GM23248 (cell line): ENCODE results near the gene ARFGAP2.

ENCODE experiments used
- EZH2 ChIP-seq: fragments of 200-600 bp; sonication (generic); IDR thresholded peaks from 2 replicates; pipeline ENCODE4 v1.6.1; 2018; ENCODE audit warnings: antibody characterized with exemption, mild to moderate bottlenecking; ENCODE audit not compliant: insufficient read depth, poor library complexity, severe bottlenecking
- EZH2phosphoT487 ChIP-seq: fragments of 200-600 bp; sonication (generic); IDR thresholded peaks from 2 replicates; pipeline ENCODE4 v1.6.1; 2018; ENCODE audit warnings: antibody characterized with exemption, moderate library complexity, mild to moderate bottlenecking, low read depth; ENCODE audit not compliant: insufficient read depth

GRCh38 chr11:47152953-47153950 is 23.4 kb downstream of the ARFGAP2 start:
- no peak for TF ChIP-seq EZH2phosphoT487
- no peak for TF ChIP-seq EZH2
